HEK293 (cell line): ENCODE measurements around the gene CCDC150.

Experiments used
- CTCF ChIA-PET: fragments of 350-600 bp; formaldehyde crosslinking; extraction: SDS; loops from one replicate; lab custom pipeline; 2021; ENCODE audit warnings: antibody characterized with exemption; lab: Yijun Ruan, JAX
- POLR2A ChIA-PET: fragments of 300-600 bp; formaldehyde crosslinking; extraction: SDS; loops from one replicate; lab custom pipeline; 2020; ENCODE audit warnings: antibody characterized with exemption, inconsistent platforms; lab: Yijun Ruan, JAX
- H3K27ac ChIP-seq: fragments of 200-500 bp; sonication (Bioruptor generic); 2 replicates; pipeline ENCODE4 v1.5.1; 2014; ENCODE audit warnings: low read depth, low read length, control low read depth, inconsistent platforms; ENCODE audit errors: extremely low read depth
- H3K36me3 ChIP-seq, 2 experiments: fragments of 200-500 bp in 1 of 2; sonication (Bioruptor generic) in 1 of 2; 1 replicate in 1 of 2; 2 replicates in 1 of 2; pipeline ENCODE4 v1.5.1; 2014 to 2017; ENCODE audit warnings: inconsistent platforms in 2 of 2, low read length in 2 of 2; ENCODE audit not compliant: control insufficient read depth in 2 of 2, insufficient read depth in 1 of 2
- H3K4me1 ChIP-seq: fragments of 200-500 bp; sonication (Bioruptor generic); 2 replicates; pipeline ENCODE4 v1.5.1; 2014; ENCODE audit warnings: mild to moderate bottlenecking, low read length, inconsistent platforms; ENCODE audit not compliant: control insufficient read depth, insufficient read depth
- H3K4me3 ChIP-seq: 2 replicates; pipeline ENCODE4 v1.5.1; 2011; ENCODE audit warnings: low read depth, mild to moderate bottlenecking, control low read depth, low read length, moderate library complexity
- H3K9me3 ChIP-seq: fragments of 200-500 bp; sonication (Bioruptor generic); 2 replicates; pipeline ENCODE4 v1.5.1; 2014; ENCODE audit warnings: low read depth, low read length, inconsistent platforms; ENCODE audit not compliant: control insufficient read depth, insufficient read depth
- GFI1B ChIP-seq: fragments of 450-650 bp; formaldehyde crosslinking; IDR thresholded peaks from 2 replicates; pipeline ENCODE4 v1.5.1; 2016; ENCODE audit warnings: missing biosample characterization, missing genetic modification characterization
- GLI4 ChIP-seq: fragments of 450-650 bp; formaldehyde crosslinking; IDR thresholded peaks from 2 replicates; pipeline ENCODE4 v1.5.1; 2016; ENCODE audit warnings: missing biosample characterization, missing genetic modification characterization
- GLIS2 ChIP-seq: fragments of 450-650 bp; formaldehyde crosslinking; IDR thresholded peaks from 2 replicates; pipeline ENCODE4 v1.5.1; 2016; ENCODE audit warnings: missing biosample characterization, missing genetic modification characterization
- INSM2 ChIP-seq: fragments of 450-650 bp; formaldehyde crosslinking; IDR thresholded peaks from 2 replicates; pipeline ENCODE4 v1.5.1; 2016; ENCODE audit warnings: missing biosample characterization, missing genetic modification characterization
- KLF1 ChIP-seq: fragments of 450-650 bp; formaldehyde crosslinking; IDR thresholded peaks from 2 replicates; pipeline ENCODE4 v1.5.1; 2016; ENCODE audit warnings: missing biosample characterization, missing genetic modification characterization
- PBX3 ChIP-seq: sonication (generic); formaldehyde crosslinking; IDR thresholded peaks from 2 replicates; pipeline ENCODE4 v1.8.1; 2022; ENCODE audit warnings: mild to moderate bottlenecking, moderate library complexity, missing genetic modification reagents
- REPIN1 ChIP-seq: fragments of 450-650 bp; formaldehyde crosslinking; IDR thresholded peaks from 2 replicates; pipeline ENCODE4 v1.5.1; 2017; ENCODE audit warnings: missing biosample characterization, missing genetic modification characterization, low read depth
- ZBTB44 ChIP-seq: fragments of 450-650 bp; IDR thresholded peaks from 2 replicates; pipeline ENCODE4 v1.5.1; 2018; ENCODE audit warnings: missing biosample characterization, mild to moderate bottlenecking, missing genetic modification characterization
- ZFHX2 ChIP-seq: fragments of 450-650 bp; formaldehyde crosslinking; conservative IDR thresholded peaks from 2 replicates; pipeline ENCODE4 v1.5.1; 2016; ENCODE audit warnings: missing biosample characterization, missing genetic modification characterization
- ZNF169 ChIP-seq: fragments of 450-650 bp; formaldehyde crosslinking; IDR thresholded peaks from 2 replicates; pipeline ENCODE4 v1.5.1; 2016; ENCODE audit warnings: missing biosample characterization, missing genetic modification characterization
- ZNF335 ChIP-seq: fragments of 450-650 bp; formaldehyde crosslinking; conservative IDR thresholded peaks from 2 replicates; pipeline ENCODE4 v1.5.1; 2016; ENCODE audit warnings: missing biosample characterization, missing genetic modification characterization
- ZNF366 ChIP-seq: fragments of 450-650 bp; formaldehyde crosslinking; conservative IDR thresholded peaks from 2 replicates; pipeline ENCODE4 v1.5.1; 2016; ENCODE audit warnings: missing biosample characterization, missing genetic modification characterization
- ZNF488 ChIP-seq: fragments of 450-650 bp; formaldehyde crosslinking; IDR thresholded peaks from 2 replicates; pipeline ENCODE4 v1.5.1; 2016; ENCODE audit warnings: missing biosample characterization, missing genetic modification characterization
- ZNF501 ChIP-seq: fragments of 450-650 bp; formaldehyde crosslinking; IDR thresholded peaks from 2 replicates; pipeline ENCODE4 v1.5.1; 2016; ENCODE audit warnings: missing biosample characterization, missing genetic modification characterization
- ZNF521 ChIP-seq: fragments of 450-650 bp; formaldehyde crosslinking; IDR thresholded peaks from 2 replicates; pipeline ENCODE4 v1.5.1; 2017; ENCODE audit warnings: missing biosample characterization, mild to moderate bottlenecking, missing genetic modification characterization
- ZNF600 ChIP-seq: fragments of 450-650 bp; formaldehyde crosslinking; IDR thresholded peaks from 2 replicates; pipeline ENCODE4 v1.5.1; 2016; ENCODE audit warnings: missing biosample characterization, missing genetic modification characterization
- ZNF654 ChIP-seq: fragments of 450-650 bp; formaldehyde crosslinking; IDR thresholded peaks from 2 replicates; pipeline ENCODE4 v1.5.1; 2016; ENCODE audit warnings: low read depth, missing biosample characterization, missing genetic modification characterization
- ZNF777 ChIP-seq: fragments of 450-650 bp; formaldehyde crosslinking; IDR thresholded peaks from 2 replicates; pipeline ENCODE4 v1.5.1; 2017; ENCODE audit warnings: missing biosample characterization, missing genetic modification characterization, borderline replicate concordance
- ZSCAN23 ChIP-seq: fragments of 450-650 bp; formaldehyde crosslinking; IDR thresholded peaks from 2 replicates; pipeline ENCODE4 v1.5.1; 2016; ENCODE audit warnings: missing biosample characterization, missing genetic modification characterization

The CCDC150 gene

GRCh38 chr2:196592911-196593881 lies 46.3 kb upstream of the CCDC150 start, which contains the start of gene HECW2 (continued):
- TF ChIP-seq ZNF777 (peak; percentile 92), GLIS2 (tag by site-specific recombination) (peak; percentile 19; the same call in 1 of the 2 replicates), ZNF366 (tag by site-specific recombination) (peak; percentile 38; the same call in 1 of the 2 replicates), ZFHX2 (tag by site-specific recombination) (peak; percentile 26; the same call in 1 of the 2 replicates), ZBTB44 (tag by site-specific recombination) (peak; percentile 65; the same call in 1 of the 2 replicates), ZNF600 (peak; percentile 27; the same call in 1 of the 2 replicates), KLF1 (tag by site-specific recombination) (peak; percentile 49), PBX3 (CRISPR knock-in tag) (peak; percentile 25), ZNF335 (peak; percentile 38)

GRCh38 chr2:196594158-196594557 lies 45.4 kb upstream of the CCDC150 start:
- no peak overlapping the region for H3K27ac ChIP-seq
- CTCF ChIA-PET: interaction anchor here (0.5 to 0.7 kb wide), 3 partner anchors 93 to 359 kb away, joined by 3 to 4 read pairs (median 4); no protein-coding TSS in a partner anchor
- H3K9me3 ChIP-seq: no peaks in the 10 kb centered on the region
- peaks cover 12% of the 10 kb centered on the region for H3K4me1 ChIP-seq
- H3K4me3 ChIP-seq: no peak overlapping the region
- TF ChIP-seq ZNF600 (no peak), ZNF169 (tag by site-specific recombination) (no peak), REPIN1 (tag by site-specific recombination) (no peak), ZNF521 (tag by site-specific recombination) (no peak), INSM2 (tag by site-specific recombination) (no peak), ZNF654 (tag by site-specific recombination) (no peak), GLI4 (tag by site-specific recombination) (no peak), ZNF488 (tag by site-specific recombination) (no peak), ZNF501 (tag by site-specific recombination) (no peak), ZSCAN23 (no peak), GFI1B (tag by site-specific recombination) (no peak)
- POLR2A ChIA-PET: no interaction called here
- H3K36me3 ChIP-seq: no peaks in the 10 kb centered on the region
